ENCODE results near the gene MTHFD1.

DNA sequence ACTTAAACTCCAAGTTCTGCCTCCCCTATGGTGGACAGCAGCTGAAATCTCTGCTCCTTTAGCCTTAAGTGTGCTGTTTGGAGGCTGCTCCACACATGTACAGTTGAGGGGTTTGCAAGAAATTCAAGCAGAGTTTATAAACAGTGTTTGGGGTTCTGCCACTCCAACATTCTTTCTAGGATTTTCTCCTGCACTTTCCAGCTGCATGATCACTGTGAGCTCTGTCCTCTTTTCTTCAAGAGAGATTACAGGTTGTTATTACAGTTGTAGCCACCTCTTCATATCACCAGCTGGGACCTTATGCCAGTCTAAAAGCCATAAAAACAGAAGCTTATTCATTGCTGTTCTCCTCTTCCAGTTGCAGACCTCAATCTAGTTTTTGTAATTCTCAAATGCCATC lies 107.1 kb downstream of the MTHFD1 start:
- TF ChIP-seq CTCF (IDR thresholded peaks at IDR 0.05 in 4 of 5, conservative IDR thresholded peaks at IDR 0.05 in 1 of 5) (no peak), POLR2A (IDR thresholded peaks at IDR 0.05) (no peak)

Measured in gastrocnemius medialis (tissue), 4 donors.